Stomach (tissue), 9 donors: Measurements from ENCODE around the gene ACSF3. TPM values are rescaled to one million over a fixed set of nuclear protein-coding genes. Genes with fewer than 3 reads are reported as not detected.
A peak's percentile ranks its signal among the peaks of the same experiment; 100 is the strongest.
"Not testable (repeated sequence)": the region's sequence is repeated elsewhere in the genome, so short reads cannot be mapped to it uniquely, and the experiment has no call there.

Source experiments
- DNase-seq, 2 donors: peaks; one replicate each; pipeline versions ENCODE4 v3.0.0 to v3.0.0-alpha.2; 2013 to 2019
- H3K27ac ChIP-seq, 5 donors: fragments of 200-600 bp in 4 of 5; sonication (generic) in 4 of 5; one replicate each; pipeline ENCODE4 v1.5.1; 2013 to 2019; ENCODE audit warnings: mild to moderate bottlenecking in 1 of 5, moderate library complexity in 1 of 5
- H3K27me3 ChIP-seq, 3 donors: fragments of 200-600 bp; sonication (generic); one replicate each; pipeline ENCODE4 v1.5.1; 2017 to 2019; ENCODE audit warnings: mixed run types in 1 of 3
- H3K36me3 ChIP-seq, 4 donors: fragments of 200-600 bp; sonication (generic); 1 replicate in 3 of 4; 2 replicates in 1 of 4; pipeline ENCODE4 v1.5.1; 2016 to 2019
- H3K4me1 ChIP-seq, 4 donors: fragments of 200-600 bp; sonication (generic); one replicate each; pipeline ENCODE4 v1.5.1; 2016 to 2019
- H3K4me3 ChIP-seq, 4 donors: fragments of 200-600 bp; sonication (generic) in 3 of 4; one replicate each; pipeline ENCODE4 v1.5.1; 2016 to 2019; ENCODE audit warnings: mild to moderate bottlenecking in 1 of 4
- H3K9me3 ChIP-seq, 4 donors: fragments of 200-600 bp; sonication (generic); one replicate each; pipeline ENCODE4 v1.5.1; 2016 to 2019
- EP300 ChIP-seq: sonication (generic); formaldehyde crosslinking; IDR thresholded peaks from one replicate; pipeline ENCODE4 v1.6.1; 2017; ENCODE audit warnings: antibody characterized with exemption
- POLR2A ChIP-seq, 4 donors: fragments of 450-650 bp; IDR thresholded peaks; one replicate each; pipeline ENCODE4 v1.6.1; 2016; ENCODE audit warnings: antibody characterized with exemption in 4 of 4, control low read depth in 2 of 4, mild to moderate bottlenecking in 1 of 4, moderate library complexity in 1 of 4
- POLR2AphosphoS5 ChIP-seq, 3 donors: sonication (generic); formaldehyde crosslinking; IDR thresholded peaks; one replicate each; pipeline ENCODE4 v1.6.1; 2016; ENCODE audit warnings: antibody characterized with exemption in 3 of 3
- WGBS, 5 donors: extraction: QIAGEN DNeasy Blood & Tissue Kit in 3 of 5; methylation state at CpG; one replicate each; pipeline versions ENCODE4 v1.1.5 to v1.1.7; 2013 to 2018; 5-methylcytosine and 5-hydroxymethylcytosine counted together
- intact Hi-C: fragments of 100-400 bp; cut with DNase I; formaldehyde crosslinking; loops from one replicate; pipeline ENCODE4 v1.15.1; 2023; ENCODE audit warnings: low total_unique reads
- polyA plus RNA-seq, 3 donors: library from polyadenylated mRNA; stranded (reverse); fragments of 200-250 nt; gene quantifications; one replicate each; pipeline ENCODE4 v1.2.3, GENCODE V29; 2013
- total RNA-seq, 5 donors: library from RNA; depleted of rRNA; stranded (reverse); fragments of >200 nt; gene quantifications; one replicate each; pipeline versions ENCODE4 v1.1.0 to v1.2.3, GENCODE V29; 2014 to 2016
- TF ChIP-seq, protein P1 (sequence below), 7 experiments: fragments of 450-650 bp in 4 of 7; fragments of 200-600 bp in 3 of 7; sonication (generic) in 3 of 7; IDR thresholded peaks; one replicate each; pipeline ENCODE4 v1.5.1; 2016 to 2019; ENCODE audit warnings: antibody characterized with exemption in 7 of 7, control low read depth in 2 of 7, mild to moderate bottlenecking in 1 of 7
- donor health status: healthy with polysubstance abuse.
- donor health status: Bipolar disorder and iron deficiency.
- donor health status: healthy.

ACSF3 gene
- total and polyA plus RNA-seq, 8 donors, result 16.9 to 265 (median 30.7) TPM

DNA sequence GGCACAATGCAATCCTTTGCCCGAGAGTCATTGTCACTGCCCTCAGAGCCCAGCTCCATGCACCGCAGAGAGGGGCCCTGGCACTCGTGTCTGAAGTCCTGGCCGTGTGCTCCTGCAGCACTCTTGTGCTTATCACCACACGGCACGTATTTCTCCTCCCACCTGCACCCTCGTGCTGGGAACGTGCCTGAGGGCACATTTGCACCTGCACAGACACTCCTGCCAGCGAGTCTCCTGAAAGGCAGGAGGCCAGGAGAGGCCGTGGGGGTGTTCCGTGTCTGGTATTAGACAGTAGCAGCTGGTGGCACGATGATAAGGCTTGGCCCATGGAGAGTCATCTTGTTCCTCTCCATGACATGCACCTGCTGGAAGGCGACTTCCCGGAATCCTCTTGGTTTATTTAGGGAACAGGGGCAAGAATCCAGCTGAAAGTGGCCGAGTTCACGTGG lies 3.4 kb upstream of the ACSF3 start:
- WGBS, 5 donors, result 20 to 55% (median 24%) methylated on average over 13 to 16 of the region's 16 CpGs

DNA sequence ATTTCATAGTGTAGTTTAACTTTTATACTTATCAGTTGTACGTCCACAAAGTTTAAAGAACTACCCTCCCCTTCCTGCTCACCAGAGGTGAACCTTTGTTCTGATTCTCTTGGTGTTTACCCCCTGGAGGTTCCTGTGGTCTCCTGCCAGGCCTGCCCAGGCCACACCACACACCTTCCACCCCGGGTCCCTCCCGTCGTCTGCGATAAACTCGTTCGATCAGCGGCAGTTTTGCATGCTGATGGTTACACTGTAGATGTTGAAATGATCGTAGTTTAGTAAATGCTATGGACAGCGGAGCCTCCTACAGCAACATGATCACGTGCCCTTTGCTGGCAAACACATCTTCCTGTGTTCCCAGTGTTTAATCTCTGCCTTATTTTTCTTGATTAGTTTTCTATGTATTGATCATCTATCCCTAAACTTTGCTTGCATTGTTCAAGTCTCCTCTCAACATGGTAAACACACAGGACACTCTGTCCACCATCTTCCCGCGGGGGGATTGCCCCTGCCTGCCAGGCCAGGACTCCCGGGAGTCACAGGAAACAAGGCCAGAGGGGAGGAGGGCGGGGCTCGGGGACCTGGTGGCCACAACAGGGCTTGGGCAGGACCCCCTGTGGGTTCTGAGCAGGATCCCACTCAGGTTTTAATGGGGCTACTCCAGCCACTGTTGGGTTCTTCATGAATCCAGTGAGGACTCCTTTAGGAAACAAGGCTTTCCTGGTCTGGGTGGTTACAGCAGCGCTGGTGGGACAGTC lies 2.8 kb upstream of the ACSF3 start:
- peak; percentile 62 to 81 for DNase-seq
- whole genome bisulfite sequencing, 5 donors, result 27 to 47% (median 37%) methylated on average over 16 to 17 of the region's 17 CpGs
- peaks cover 0 to 57% (median 4%) of the 10 kb centered on the region in 3 donors for H3K27me3 ChIP-seq

More for the DNA sequence above, 3.4 kb upstream of the ACSF3 start:
- peak in 1 of 3 donors; percentile 44 for TF ChIP-seq POLR2AphosphoS5 (IDR thresholded peaks at IDR 0.05)
- no peak for TF ChIP-seq POLR2A (IDR thresholded peaks at IDR 0.05)
- no peak for TF ChIP-seq EP300
- TF ChIP-seq, protein P1, sequence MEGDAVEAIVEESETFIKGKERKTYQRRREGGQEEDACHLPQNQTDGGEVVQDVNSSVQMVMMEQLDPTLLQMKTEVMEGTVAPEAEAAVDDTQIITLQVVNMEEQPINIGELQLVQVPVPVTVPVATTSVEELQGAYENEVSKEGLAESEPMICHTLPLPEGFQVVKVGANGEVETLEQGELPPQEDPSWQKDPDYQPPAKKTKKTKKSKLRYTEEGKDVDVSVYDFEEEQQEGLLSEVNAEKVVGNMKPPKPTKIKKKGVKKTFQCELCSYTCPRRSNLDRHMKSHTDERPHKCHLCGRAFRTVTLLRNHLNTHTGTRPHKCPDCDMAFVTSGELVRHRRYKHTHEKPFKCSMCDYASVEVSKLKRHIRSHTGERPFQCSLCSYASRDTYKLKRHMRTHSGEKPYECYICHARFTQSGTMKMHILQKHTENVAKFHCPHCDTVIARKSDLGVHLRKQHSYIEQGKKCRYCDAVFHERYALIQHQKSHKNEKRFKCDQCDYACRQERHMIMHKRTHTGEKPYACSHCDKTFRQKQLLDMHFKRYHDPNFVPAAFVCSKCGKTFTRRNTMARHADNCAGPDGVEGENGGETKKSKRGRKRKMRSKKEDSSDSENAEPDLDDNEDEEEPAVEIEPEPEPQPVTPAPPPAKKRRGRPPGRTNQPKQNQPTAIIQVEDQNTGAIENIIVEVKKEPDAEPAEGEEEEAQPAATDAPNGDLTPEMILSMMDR (IDR thresholded peaks at IDR 0.05), result no peak
- peak in 1 of 2 donors; percentile 79 for DNase-seq
- peaks cover 0 to 63% (median 4%) of the 10 kb centered on the region in 3 donors for H3K27me3 ChIP-seq
- H3K36me3 ChIP-seq, result no peaks in the 10 kb centered on the region
- peaks cover 18 to 47% (median 40%) of the 10 kb centered on the region in 4 donors for H3K4me1 ChIP-seq
- no peak overlapping the region for H3K4me3 ChIP-seq
- peak overlapping the region; percentile 41 to 90 (median 76) for H3K27ac ChIP-seq
- no peaks in the 10 kb centered on the region for H3K9me3 ChIP-seq
- intact Hi-C loops, result no loop called here

DNA sequence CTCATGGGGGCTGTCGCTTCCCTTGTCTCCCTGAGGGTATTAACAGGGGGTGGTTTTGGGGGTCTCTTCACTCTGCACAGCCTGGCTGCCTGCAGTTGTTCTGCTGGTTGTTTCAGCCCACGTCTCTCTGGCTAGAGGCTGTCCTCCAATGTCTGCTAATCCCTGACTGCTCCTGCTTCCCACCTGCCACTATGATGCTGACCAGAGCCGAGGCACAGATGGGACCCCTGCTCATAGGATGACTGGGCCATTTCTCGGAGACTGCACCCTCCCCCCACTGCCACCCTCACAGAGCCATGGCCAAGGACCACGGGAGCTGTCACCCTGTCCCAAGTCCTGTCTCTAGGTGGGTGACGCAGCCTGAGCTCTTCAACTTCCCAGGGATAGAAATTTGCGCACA lies 1.6 kb upstream of the ACSF3 start:
- H3K9me3 ChIP-seq, result no peaks in the 10 kb centered on the region
- TF ChIP-seq EP300 (no peak), POLR2A (IDR thresholded peaks at IDR 0.05) (no peak), POLR2AphosphoS5 (IDR thresholded peaks at IDR 0.05) (no peak)
- TF ChIP-seq, protein P1 (IDR thresholded peaks at IDR 0.05), result no peak
- H3K27me3 ChIP-seq, result peaks cover 0 to 45% (median 4%) of the 10 kb centered on the region in 3 donors
- intact Hi-C loops, result no loop called here
- H3K4me3 ChIP-seq, result no peak overlapping the region
- no peaks in the 10 kb centered on the region for H3K36me3 ChIP-seq
- no peak for DNase-seq
- no peak overlapping the region for H3K27ac ChIP-seq
- WGBS, 5 donors, result 68 to 76% (median 75%) methylated on average over 7 of the region's 7 CpGs
- peaks cover 26 to 65% (median 54%) of the 10 kb centered on the region in 4 donors for H3K4me1 ChIP-seq

More for the DNA sequence above, 2.8 kb upstream of the ACSF3 start:
- Histone ChIP-seq H3K36me3 (no peaks in the 10 kb centered on the region), H3K27ac (peak overlapping the region; percentile 41 to 90 (median 77)), H3K4me1 (peaks cover 25 to 53% (median 46%) of the 10 kb centered on the region in 4 donors), H3K4me3 (no peak overlapping the region), H3K9me3 (no peaks in the 10 kb centered on the region)
- intact Hi-C loops, result no loop called here
- TF ChIP-seq POLR2A (IDR thresholded peaks at IDR 0.05), result no peak
- TF ChIP-seq EP300, result no peak
- TF ChIP-seq POLR2AphosphoS5 (IDR thresholded peaks at IDR 0.05), result peak in 1 of 3 donors; percentile 44
- TF ChIP-seq, protein P1 (IDR thresholded peaks at IDR 0.05), result peak in 1 of 7 experiments; percentile 6

DNA sequence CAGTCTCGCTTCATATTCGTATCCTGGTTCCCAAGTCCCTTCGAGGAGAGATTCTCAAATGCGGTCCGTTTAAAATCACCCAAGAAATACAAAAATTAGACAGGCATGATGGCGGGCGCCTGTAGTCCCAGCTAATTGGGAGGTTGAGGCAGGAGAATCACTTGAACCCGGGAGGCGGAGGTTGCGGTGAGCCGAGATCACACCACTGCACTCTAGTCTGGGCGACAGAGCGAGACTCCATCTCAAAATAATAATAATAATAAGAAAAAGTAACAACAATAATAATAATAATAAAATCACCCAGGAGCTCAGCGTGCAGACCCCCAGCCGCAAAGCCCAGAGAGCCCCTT lies 425 bp upstream of the ACSF3 start:
- intact Hi-C loops, H3K36me3 ChIP-seq, H3K9me3 ChIP-seq, DNase-seq: not testable (repeated sequence)
- Histone ChIP-seq H3K27ac (peak overlapping the region; percentile 73 to 89 (median 77)), H3K27me3 (peaks cover 0 to 33% (median 4%) of the 10 kb centered on the region in 3 donors), H3K4me3 (peak overlapping the region; percentile 81 to 97 (median 86)), H3K4me1 (peaks cover 34 to 73% (median 65%) of the 10 kb centered on the region in 4 donors)
- 59 to 71% (median 65%) methylated on average over 15 of the region's 15 CpGs for WGBS, 5 donors
